Right renal cortex interstitium (tissue), 3 donors: ENCODE data around the gene PCED1B. TPM values are rescaled to one million over a fixed set of nuclear protein-coding genes. Genes with fewer than 3 reads are reported as not detected.
"Not testable (repeated sequence)": the region's sequence is repeated elsewhere in the genome, so short reads cannot be mapped to it uniquely, and the experiment has no call there.

ENCODE experiments used
- DNase-seq, 3 donors: peaks; one replicate each; pipeline ENCODE4 v3.0.0-alpha.2; 2013; ENCODE audit warnings: low read depth in 3 of 3, low spot score in 2 of 3
- polyA plus RNA-seq, 3 donors: library from polyadenylated mRNA; unstranded; fragments of 120-200 nt; gene quantifications; one replicate each; pipeline ENCODE4 v1.2.1, GENCODE V29; 2013; ENCODE audit not compliant: insufficient read length in 3 of 3

The PCED1B gene
- 1 to 10 TPM; 3.4 to 3.8 (median 3.7) TPM for polyA plus RNA-seq

GRCh38 chr12:47079468-47079980 is at the start of gene PCED1B, which contains the start of gene AMIGO2:
PCED1B (plus strand) TSS chr12:47079621; CDS start chr12:47235064, 155,443 bp downstream.
AMIGO2 (minus strand) TSS chr12:47079959; CDS start chr12:47079002, 957 bp downstream.
- no peak for DNase-seq

DNA sequence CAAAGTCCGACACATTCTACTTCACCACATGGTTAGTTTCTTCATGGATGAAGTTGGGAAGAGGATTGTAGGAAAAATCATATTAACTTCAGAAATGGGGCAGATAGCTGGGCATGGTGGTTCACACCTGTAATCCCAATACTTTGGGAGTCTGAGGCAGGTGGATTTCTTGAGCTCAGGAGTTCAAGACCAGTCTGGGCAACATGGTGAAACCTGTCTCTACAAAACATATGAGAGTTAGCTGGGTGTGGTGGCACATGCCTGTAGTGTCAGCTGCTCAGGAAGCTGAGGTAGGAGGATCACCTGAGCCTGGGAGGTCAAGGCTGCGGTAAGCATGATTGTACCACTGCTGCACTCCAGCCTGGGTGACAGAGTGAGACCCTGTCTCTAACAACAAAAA is 49.5 kb upstream of the PCED1B start:
- no peak for DNase-seq

DNA sequence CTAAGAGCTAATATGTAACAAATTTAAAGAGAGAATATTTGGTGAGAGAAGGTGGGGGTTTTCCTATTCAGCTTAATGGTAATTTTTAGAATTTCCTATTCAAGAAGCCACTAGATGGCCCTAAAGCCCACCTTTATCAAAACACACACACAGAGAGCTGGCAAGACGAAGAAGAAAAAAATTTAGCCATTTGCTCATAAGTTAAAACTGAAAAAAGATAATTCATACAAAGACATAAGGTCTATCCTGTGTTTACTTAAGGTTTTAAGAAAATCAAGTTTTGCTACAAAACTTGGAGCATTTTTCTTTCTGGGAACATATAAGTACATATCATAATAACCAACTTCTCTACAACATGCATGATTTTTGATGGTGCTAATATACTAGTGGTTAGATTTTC is 46.8 kb upstream of the PCED1B start:
- peak in 2 of 3 donors; percentile 19 to 36 for DNase-seq

- DNase-seq = no peak
These were observed 46.3 kb upstream of the PCED1B start for GRCh38 chr12:47033081-47033480.

- DNase-seq = no peak
These were observed 45.4 kb upstream of the PCED1B start for GRCh38 chr12:47033789-47034555.

- DNase-seq = no peak
These were observed 44.8 kb upstream of the PCED1B start for GRCh38 chr12:47034661-47035060.

DNA sequence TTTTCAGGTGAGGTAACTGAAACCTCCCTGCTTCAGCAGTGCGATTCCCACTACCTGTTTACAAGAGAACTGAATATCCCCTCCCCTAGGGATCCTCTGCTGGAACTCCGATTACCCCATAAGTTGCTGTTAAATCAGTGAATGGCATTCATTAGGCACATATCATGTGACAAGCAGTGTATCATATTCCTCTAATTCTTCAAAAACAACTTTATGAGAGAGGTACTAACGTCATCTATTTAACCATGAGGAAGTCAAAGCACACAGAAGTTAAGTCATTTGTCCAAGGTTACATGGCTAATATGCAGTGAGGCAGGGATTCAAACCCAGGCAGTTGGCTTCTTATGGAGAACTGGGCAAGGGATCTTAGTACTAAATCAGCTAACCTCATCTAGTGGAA is 43.9 kb upstream of the PCED1B start:
- DNase-seq = no peak

GRCh38 chr12:47038270-47038748 is 41.1 kb upstream of the PCED1B start:
- DNase-seq = peak in 2 of 3 donors; percentile 36 to 44

DNA sequence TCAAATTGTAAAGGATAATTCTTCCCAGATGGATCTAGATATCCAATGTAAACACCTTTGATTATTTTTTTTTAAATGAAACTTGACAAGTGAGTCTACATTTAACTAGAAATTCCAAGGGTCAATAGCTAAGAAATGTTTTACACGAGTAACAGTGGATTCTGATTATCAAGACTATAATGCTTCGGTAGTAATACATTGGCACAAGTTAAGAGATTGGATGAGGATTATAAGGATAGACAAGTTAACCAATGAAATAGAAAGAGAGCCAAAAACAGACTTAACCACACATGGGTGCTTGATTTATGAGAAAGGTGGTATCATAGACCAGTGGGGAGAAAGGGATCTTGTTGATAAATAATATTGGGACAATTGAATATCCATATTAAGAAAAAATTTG is 40.3 kb upstream of the PCED1B start:
- no peak for DNase-seq

DNA sequence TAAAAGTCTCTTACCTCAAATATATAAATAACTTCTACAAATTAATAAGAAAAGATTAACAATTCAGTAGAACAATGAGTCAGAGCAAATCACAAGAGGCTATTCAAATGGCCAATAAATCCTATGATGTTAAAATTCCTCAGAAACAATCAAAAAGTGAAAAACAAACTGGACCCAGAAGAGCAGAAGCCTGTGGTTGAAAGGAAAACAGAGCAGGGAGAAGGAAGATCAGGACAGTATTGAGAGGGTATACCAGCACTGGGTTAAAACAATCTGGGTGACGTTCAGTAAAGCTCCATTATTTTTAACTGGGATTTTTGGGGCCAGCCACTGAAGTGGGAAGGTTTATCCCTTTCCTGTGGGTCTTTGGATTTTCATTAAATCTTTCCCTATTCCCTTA is 39.7 kb upstream of the PCED1B start:
- no peak for DNase-seq

GRCh38 chr12:47041327-47041726 is 38.1 kb upstream of the PCED1B start:
- DNase-seq = no peak

DNA sequence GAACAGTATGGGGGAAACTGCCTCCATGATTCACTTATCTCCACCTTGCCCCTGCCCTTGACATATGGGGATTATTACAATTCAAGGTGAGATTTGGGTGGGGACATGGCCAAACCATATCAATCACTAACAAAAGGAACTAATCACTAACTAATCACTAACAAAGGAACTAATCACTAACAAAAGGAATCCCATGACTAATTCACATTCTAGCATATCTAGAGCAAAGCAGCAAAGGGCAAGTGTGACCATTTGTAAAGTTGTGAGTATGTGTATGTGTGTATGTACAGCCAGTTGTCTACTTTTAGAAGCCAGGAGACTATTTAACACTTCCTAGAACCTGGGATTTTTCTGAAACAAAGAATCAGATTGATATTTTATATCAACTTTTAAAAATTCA is 30.9 kb upstream of the PCED1B start:
- no peak for DNase-seq

- DNase-seq = not testable (repeated sequence)
These were observed 28.1 kb upstream of the PCED1B start for GRCh38 chr12:47051291-47051690.

DNA sequence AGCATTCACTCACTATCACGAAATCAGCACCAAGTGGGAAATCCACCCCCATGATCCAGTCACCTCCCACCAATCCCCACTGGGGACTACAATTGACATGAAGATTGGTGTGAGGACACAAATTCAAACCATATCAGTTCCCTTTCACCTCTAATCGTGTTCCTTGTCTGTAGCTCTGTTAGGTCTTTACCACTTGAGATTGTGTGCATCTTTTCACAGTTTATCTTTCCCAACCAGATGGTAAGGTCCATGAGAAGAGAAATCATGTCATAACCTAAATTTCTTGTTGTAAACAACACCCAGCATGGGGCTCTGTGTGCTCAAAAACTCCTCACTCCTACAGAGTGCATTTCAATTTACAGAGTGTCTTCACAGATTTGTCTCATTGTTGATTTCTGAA is 27.1 kb upstream of the PCED1B start:
- DNase-seq = no peak

DNA sequence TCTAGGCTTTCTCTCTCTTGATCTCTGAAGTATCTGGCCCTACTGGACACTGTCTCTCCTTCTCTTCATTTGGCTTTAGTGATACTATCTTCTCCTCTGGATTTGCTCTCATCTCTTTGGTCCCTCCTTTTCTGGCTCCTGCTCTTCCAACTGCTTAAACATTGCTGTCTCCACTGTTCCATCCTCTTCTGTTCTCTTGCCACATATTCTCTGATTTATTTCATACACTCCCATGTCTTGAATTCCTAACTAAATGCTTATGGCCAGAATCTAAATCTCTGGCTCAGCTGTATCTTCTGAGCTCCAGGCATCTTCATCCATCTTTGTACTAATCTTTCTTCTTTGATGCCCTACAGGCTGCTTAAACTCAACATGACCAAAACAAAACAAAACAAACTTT is 25.5 kb upstream of the PCED1B start:
- no peak for DNase-seq

DNA sequence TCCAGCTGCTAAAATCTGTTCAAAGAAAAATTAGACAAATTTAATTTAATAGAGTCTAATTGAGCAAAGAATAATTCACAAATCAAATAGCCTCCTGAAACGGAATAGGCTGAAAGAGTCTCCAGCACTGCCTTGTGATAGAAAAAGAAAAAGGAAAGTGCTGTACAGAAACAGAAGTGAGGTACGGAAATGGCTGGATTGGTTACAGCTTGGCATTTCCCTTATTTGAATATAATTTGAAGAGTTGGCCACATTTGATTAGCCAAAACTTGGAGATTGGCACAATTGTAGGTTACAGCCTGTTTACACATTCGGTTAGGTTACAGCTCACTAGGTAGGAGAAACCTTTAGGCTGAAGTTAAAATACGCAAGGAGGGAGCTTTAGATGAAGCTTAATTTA is 24.8 kb upstream of the PCED1B start:
- no peak for DNase-seq

- not testable (repeated sequence) for DNase-seq
These were observed 23.6 kb upstream of the PCED1B start for GRCh38 chr12:47055856-47056255.

DNA sequence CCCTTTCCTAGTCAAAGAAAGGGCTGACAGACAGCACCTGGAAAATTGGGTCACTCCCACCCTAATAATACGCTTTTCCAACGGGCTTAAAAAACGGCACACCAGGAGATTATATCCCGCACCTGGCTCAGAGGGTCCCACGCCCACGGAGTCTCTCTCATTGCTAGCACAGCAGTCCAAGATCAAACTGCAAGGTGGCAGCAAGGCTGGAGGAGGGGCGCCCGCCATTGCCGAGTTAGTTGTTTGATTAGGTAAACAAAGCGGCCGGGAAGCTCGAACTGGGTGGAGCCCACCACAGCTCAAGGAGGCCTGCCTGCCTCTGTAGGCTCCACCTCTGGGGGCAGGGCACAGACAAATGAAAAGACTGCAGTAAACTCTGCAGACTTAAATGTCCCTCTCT is 22.5 kb upstream of the PCED1B start:
- not testable (repeated sequence) for DNase-seq

- DNase-seq = not testable (repeated sequence)
These were observed 20.8 kb upstream of the PCED1B start for GRCh38 chr12:47058640-47059039.

DNA sequence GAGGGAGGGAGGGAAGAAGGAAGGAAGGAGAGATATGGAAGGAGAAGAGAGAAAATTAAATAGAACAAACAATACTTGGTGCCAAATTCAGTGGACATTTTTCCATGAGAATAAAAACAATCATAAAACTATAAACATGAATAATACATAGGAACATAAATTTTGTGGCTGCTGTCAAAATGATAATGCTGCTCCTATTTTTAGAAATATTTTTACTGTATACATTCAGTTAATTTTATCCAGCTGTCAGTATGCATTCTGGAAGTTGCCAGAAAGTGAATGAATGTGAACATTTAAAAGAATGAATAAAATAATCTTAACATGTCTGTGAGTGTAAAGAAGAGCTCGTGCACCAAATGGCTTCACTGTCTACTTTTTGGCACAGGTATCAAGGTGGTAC is 13.9 kb upstream of the PCED1B start:
- no peak for DNase-seq

GRCh38 chr12:47066278-47067025 is 13.0 kb upstream of the PCED1B start:
- DNase-seq = no peak
